IMR-90 (cell line): Measurements from ENCODE around the gene GDPD5. TPM values are rescaled to one million over a fixed set of nuclear protein-coding genes. Genes with fewer than 3 reads are reported as not detected.

Source experiments
- ATAC-seq: fragments of 200-7000 bp; cut with Tn5 transposase; 2 replicates; pipeline ENCODE4 v1.9.1; 2020; ENCODE audit warnings: low read depth, mild to moderate bottlenecking, moderate library complexity
- BruUV-seq: library from RNA; stranded (reverse); fragments of 400-500 nt; replicated peaks from 2 replicates; lab custom pipeline; 2021; lab: Mats Ljungman, UMichigan
- CTCF ChIA-PET: fragments of 300-600 bp; formaldehyde crosslinking; extraction: SDS; loops from one replicate; lab custom pipeline; 2021; ENCODE audit warnings: antibody characterized with exemption; lab: Yijun Ruan, JAX
- POLR2A ChIA-PET: fragments of 300-600 bp; sonication (Branson Sonifier 250); formaldehyde crosslinking; loops from one replicate; lab custom pipeline; 2022; ENCODE audit warnings: antibody characterized with exemption; ENCODE audit not compliant: unreplicated experiment; lab: Charles Lee
- DNase-seq: peaks from one replicate; pipeline ENCODE4 v3.0.0; 2013
- H2AFZ ChIP-seq: replicated peaks from 2 replicates; pipeline ENCODE3; 2013; ENCODE audit warnings: low read length, mild to moderate bottlenecking; ENCODE audit not compliant: poor library complexity
- H2AK5ac ChIP-seq: 2 replicates; pipeline ENCODE4 v1.6.1; 2013; ENCODE audit warnings: low read depth, low read length, inconsistent platforms
- H2AK9ac ChIP-seq: replicated peaks from 2 replicates; pipeline ENCODE3; 2013; ENCODE audit warnings: mild to moderate bottlenecking, low read depth, low read length, moderate library complexity; ENCODE audit not compliant: poor library complexity
- H2BK120ac ChIP-seq: 2 replicates; pipeline ENCODE4 v1.6.1; 2013; ENCODE audit warnings: low read depth, low read length, inconsistent platforms
- H2BK15ac ChIP-seq: 3 replicates; pipeline ENCODE4 v1.6.1; 2013; ENCODE audit warnings: low read depth, low read length, inconsistent platforms
- H2BK20ac ChIP-seq: 2 replicates; pipeline ENCODE4 v1.6.1; 2013; ENCODE audit warnings: low read depth, mild to moderate bottlenecking, inconsistent platforms, low read length, moderate library complexity
- H2BK5ac ChIP-seq: 2 replicates; pipeline ENCODE4 v1.6.1; 2013; ENCODE audit warnings: mild to moderate bottlenecking, low read depth, low read length, inconsistent platforms; ENCODE audit not compliant: poor library complexity, severe bottlenecking
- H3K14ac ChIP-seq: replicated peaks from 2 replicates; pipeline ENCODE4 v1.6.1; 2013; ENCODE audit warnings: low read depth, low read length, inconsistent platforms
- H3K18ac ChIP-seq: 2 replicates; pipeline ENCODE4 v1.6.1; 2013; ENCODE audit warnings: low read depth, low read length, control low read depth
- H3K23ac ChIP-seq: 2 replicates; pipeline ENCODE4 v1.6.1; 2013; ENCODE audit warnings: low read depth, low read length, inconsistent platforms
- H3K27ac ChIP-seq: 2 replicates; pipeline ENCODE4 v1.5.1; 2013; ENCODE audit warnings: mild to moderate bottlenecking, control low read depth, low read length; ENCODE audit not compliant: insufficient read depth
- H3K27me3 ChIP-seq: 2 replicates; pipeline ENCODE4 v1.6.1; 2013; ENCODE audit warnings: low read length; ENCODE audit not compliant: control insufficient read depth, insufficient read depth
- H3K36me3 ChIP-seq: 2 replicates; pipeline ENCODE4 v1.6.1; 2013; ENCODE audit warnings: low read length, mixed read lengths; ENCODE audit not compliant: control insufficient read depth, insufficient read depth
- H3K4ac ChIP-seq: 2 replicates; pipeline ENCODE4 v1.6.1; 2013; ENCODE audit warnings: low read depth, low read length, inconsistent platforms
- H3K4me1 ChIP-seq: 2 replicates; pipeline ENCODE4 v1.6.1; 2013; ENCODE audit warnings: low read length, mixed read lengths; ENCODE audit not compliant: control insufficient read depth, insufficient read depth
- H3K4me2 ChIP-seq: 2 replicates; pipeline ENCODE4 v1.6.1; 2013; ENCODE audit warnings: low read depth, mild to moderate bottlenecking, control low read depth, low read length, moderate library complexity
- H3K4me3 ChIP-seq: 2 replicates; pipeline ENCODE4 v1.5.1; 2013; ENCODE audit warnings: low read depth, mild to moderate bottlenecking, control low read depth, low read length, moderate library complexity; ENCODE audit not compliant: insufficient read depth
- H3K56ac ChIP-seq: 2 replicates; pipeline ENCODE4 v1.6.1; 2013; ENCODE audit warnings: low read length, inconsistent platforms; ENCODE audit not compliant: insufficient read depth; ENCODE audit errors: extremely low read depth
- H3K79me1 ChIP-seq, 2 experiments: 2 replicates each; pipeline ENCODE4 v1.6.1; 2013; ENCODE audit warnings: low read length in 2 of 2, inconsistent platforms in 1 of 2, low read depth in 1 of 2
- H3K9ac ChIP-seq: 2 replicates; pipeline ENCODE4 v1.6.1; 2013; ENCODE audit warnings: low read depth, low read length, control low read depth
- H3K9me1 ChIP-seq: 2 replicates; pipeline ENCODE4 v1.6.1; 2013; ENCODE audit warnings: low read length, inconsistent platforms; ENCODE audit not compliant: insufficient read depth
- H3K9me3 ChIP-seq: 2 replicates; pipeline ENCODE4 v1.6.1; 2013; ENCODE audit warnings: low read length; ENCODE audit not compliant: control insufficient read depth, insufficient read depth
- H4K20me1 ChIP-seq: 2 replicates; pipeline ENCODE4 v1.6.1; 2013; ENCODE audit warnings: low read length, inconsistent platforms; ENCODE audit not compliant: insufficient read depth
- H4K5ac ChIP-seq: 2 replicates; pipeline ENCODE4 v1.6.1; 2013; ENCODE audit warnings: mild to moderate bottlenecking, low read depth, low read length, control low read depth
- H4K8ac ChIP-seq, 2 experiments: 2 replicates each; pipeline ENCODE4 v1.6.1; 2013; ENCODE audit warnings: low read depth in 2 of 2, low read length in 2 of 2, control low read depth in 1 of 2, inconsistent platforms in 1 of 2
- H4K91ac ChIP-seq: 2 replicates; pipeline ENCODE4 v1.6.1; 2013; ENCODE audit warnings: low read depth, low read length, inconsistent platforms; ENCODE audit not compliant: insufficient read depth
- BHLHE40 ChIP-seq: fragments of 150-350 bp; IDR thresholded peaks from 2 replicates; pipeline ENCODE4 v1.6.1; 2016; ENCODE audit warnings: mild to moderate bottlenecking, low read depth, low read length
- CEBPB ChIP-seq: IDR thresholded peaks from 2 replicates; pipeline ENCODE4 v1.6.1; 2012; ENCODE audit warnings: low read depth, low read length, improper control_type of control experiment
- CHD1 ChIP-seq: IDR thresholded peaks from 2 replicates; pipeline ENCODE4 v1.6.1; 2012; ENCODE audit warnings: low read depth, low read length, improper control_type of control experiment
- FOS ChIP-seq: fragments of 150-350 bp; IDR thresholded peaks from 2 replicates; pipeline ENCODE4 v1.6.1; 2016; ENCODE audit warnings: low read depth, low read length
- MAFK ChIP-seq: IDR thresholded peaks from 2 replicates; pipeline ENCODE4 v1.6.1; 2012; ENCODE audit warnings: low read depth, low read length, improper control_type of control experiment
- MAZ ChIP-seq: IDR thresholded peaks from 2 replicates; pipeline ENCODE4 v1.6.1; 2012; ENCODE audit warnings: low read depth, mild to moderate bottlenecking, low read length, improper control_type of control experiment, moderate library complexity, borderline replicate concordance
- NFE2L2 ChIP-seq: fragments of 150-350 bp; IDR thresholded peaks from 2 replicates; pipeline ENCODE4 v1.6.1; 2016; ENCODE audit warnings: low read depth, mild to moderate bottlenecking, low read length
- POLR2A ChIP-seq: IDR thresholded peaks from 2 replicates; pipeline ENCODE4 v1.6.1; 2012; ENCODE audit warnings: mild to moderate bottlenecking, low read depth, low read length
- RAD21 ChIP-seq: IDR thresholded peaks from 2 replicates; pipeline ENCODE4 v1.6.1; 2012; ENCODE audit warnings: low read length, improper control_type of control experiment
- RCOR1 ChIP-seq: IDR thresholded peaks from 2 replicates; pipeline ENCODE4 v1.6.1; 2012; ENCODE audit warnings: mild to moderate bottlenecking, low read length, improper control_type of control experiment; ENCODE audit not compliant: insufficient replicate concordance
- SMC3 ChIP-seq: fragments of 150-350 bp; IDR thresholded peaks from 2 replicates; pipeline ENCODE4 v1.6.1; 2016; ENCODE audit warnings: low read depth, mild to moderate bottlenecking, antibody characterized with exemption, low read length, moderate library complexity
- WGBS, 2 experiments: methylation state at CpG; one replicate each; pipeline versions ENCODE4 v1.1.5 to v1.1.7; 2013; ENCODE audit warnings: missing lambda C conversion rate in 2 of 2; ENCODE audit not compliant: insufficient read length in 1 of 2; ENCODE audit errors: extremely low coverage in 2 of 2; 5-methylcytosine and 5-hydroxymethylcytosine counted together
- dilution Hi-C: fragments of 300-500 bp; cut with HindIII; formaldehyde crosslinking; loops from one replicate; pipeline ENCODE4 v1.14.3; 2018; ENCODE audit warnings: low sequenced_read_pairs; ENCODE audit not compliant: unreplicated experiment
- in situ Hi-C: fragments of 300-500 bp; cut with MboI; formaldehyde crosslinking; loops from 3 replicates; pipeline ENCODE4 v1.14.3; 2019; ENCODE audit warnings: low sequenced_read_pairs, inconsistent platforms, mixed read lengths
- intact Hi-C: fragments of 100-400 bp; cut with micrococcal nuclease; formaldehyde crosslinking; loops from 2 replicates; pipeline ENCODE4 v1.10.0; 2022
- polyA plus RNA-seq, 3 experiments: library from polyadenylated mRNA; depleted of rRNA; stranded (reverse); fragments of >200 nt; gene quantifications; 2 replicates each; pipeline ENCODE4 v1.2.3, GENCODE V29; 2012; ENCODE audit warnings: low replicate concordance in 1 of 3
- total RNA-seq: library from RNA; depleted of rRNA; stranded (reverse); fragments of >200 nt; gene quantifications from 2 replicates; pipeline ENCODE4 v1.2.3, GENCODE V29; 2012
- TF ChIP-seq, protein P1 (sequence below): fragments of 150-350 bp; IDR thresholded peaks from 2 replicates; pipeline ENCODE4 v1.6.1; 2016; ENCODE audit warnings: low read depth, mild to moderate bottlenecking, low read length, moderate library complexity, borderline replicate concordance
- TF ChIP-seq, protein P2 (sequence below): conservative IDR thresholded peaks from 2 replicates; pipeline ENCODE4 v1.5.1; 2012; ENCODE audit warnings: mild to moderate bottlenecking, low read depth, low read length, improper control_type of control experiment
- TF ChIP-seq, protein P3 (sequence below): fragments of 150-350 bp; IDR thresholded peaks from 2 replicates; pipeline ENCODE4 v1.6.1; 2017; ENCODE audit warnings: mild to moderate bottlenecking, antibody characterized with exemption, low read length, low read depth

GDPD5 gene
- total and polyA plus RNA-seq, 2 of the 4 experiments (the other 2 are of a cell fraction), result 2.0 to 7.9 TPM

DNA sequence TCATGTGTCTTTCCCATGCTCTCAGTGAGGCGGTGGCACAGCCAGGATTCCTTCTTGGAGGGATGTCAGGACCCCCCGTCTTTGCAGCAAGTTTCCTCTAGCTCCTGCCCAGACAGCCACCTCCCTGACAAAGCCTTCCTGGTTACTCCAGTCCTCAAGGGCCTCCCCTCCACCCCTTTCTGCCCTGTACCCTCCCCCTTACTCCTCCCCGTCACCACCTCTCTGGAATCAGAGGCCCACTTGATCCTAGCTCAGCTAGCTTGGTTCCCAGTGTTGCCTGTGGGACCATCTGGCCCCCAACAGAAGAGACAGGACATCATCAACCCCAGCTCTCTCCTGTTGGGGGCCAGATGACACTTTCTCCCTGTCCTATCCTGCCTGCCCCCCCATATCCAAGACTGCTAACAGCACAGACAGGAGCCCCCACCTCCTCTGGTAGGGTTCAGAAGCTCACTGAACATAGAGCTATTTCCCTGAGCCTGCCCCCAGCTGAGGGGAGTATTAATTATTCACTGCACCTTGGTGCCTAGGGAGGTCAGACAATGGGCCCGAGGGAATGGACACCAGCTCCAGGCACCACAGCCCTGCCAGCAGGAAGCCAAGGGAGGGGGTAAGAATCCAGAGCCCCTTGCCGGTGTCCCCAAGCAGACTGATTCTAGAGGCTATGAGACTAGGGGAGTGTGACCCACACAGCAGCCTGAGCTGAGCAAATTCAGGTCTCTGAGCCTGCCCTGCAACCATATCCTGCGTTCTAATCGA lies 3.3 kb downstream of the GDPD5 start:
- H3K4ac ChIP-seq, result no peak overlapping the region
- H2AK5ac ChIP-seq, result no peak overlapping the region
- peaks cover 3% of the 10 kb centered on the region; the same call in 1 of the 2 replicates for H4K20me1 ChIP-seq
- CTCF ChIA-PET, result interaction anchor here (1.0 kb wide), 1 partner anchor 77 kb away, joined by 3 read pairs; no protein-coding TSS in a partner anchor
- ATAC-seq (no peak), DNase-seq (no peak)
- 91% methylated on average over 4 of the region's 7 CpGs; no CpG with 5 or more reads in 1 of the 2 experiments for WGBS, 2 experiments
- H3K79me1 ChIP-seq, result peaks cover 0 to 4% of the 10 kb centered on the region in 2 experiments; a peak in 3 of 4 replicates
- H2AFZ ChIP-seq, result peak overlapping the region; percentile 19
- H3K56ac ChIP-seq, result no peak overlapping the region
- POLR2A ChIA-PET, result no interaction called here
- H4K8ac ChIP-seq, result no peak overlapping the region
- no peak overlapping the region for H4K5ac ChIP-seq
- no peak overlapping the region for H2BK15ac ChIP-seq
- peaks cover 5% of the 10 kb centered on the region; the same call in 1 of the 2 replicates for H3K27me3 ChIP-seq
- intact Hi-C loops (no loop called here), dilution Hi-C loops (no loop called here), in situ Hi-C loops (no loop called here)
- H3K4me2 ChIP-seq, result no peak overlapping the region
- no peak overlapping the region for H3K23ac ChIP-seq
- H2BK5ac ChIP-seq, result no peak overlapping the region
- H3K9me3 ChIP-seq, result no peaks in the 10 kb centered on the region
- H3K4me3 ChIP-seq, result no peak overlapping the region
- 0 out of 2 replicates have a peak, but pooled peaks cover 4% of the 10 kb centered on the region for H3K9me1 ChIP-seq
- H3K4me1 ChIP-seq, result no peaks in the 10 kb centered on the region; the same call in 1 of the 2 replicates
- H2BK120ac ChIP-seq, result no peak overlapping the region
- no peak overlapping the region for H2AK9ac ChIP-seq
- H3K9ac ChIP-seq, result no peak overlapping the region
- no peak overlapping the region for H4K91ac ChIP-seq
- no peak overlapping the region for H3K27ac ChIP-seq
- no TSS peak for BruUV-seq
- H3K18ac ChIP-seq, result no peak overlapping the region
- no peak overlapping the region for H3K14ac ChIP-seq
- TF ChIP-seq BHLHE40 (no peak), FOS (no peak), MAFK (no peak), RAD21 (no peak), CHD1 (no peak), MAZ (no peak), CEBPB (no peak), RCOR1 (no peak), SMC3 (no peak), NFE2L2 (no peak), POLR2A (no peak)
- TF ChIP-seq, protein P1, sequence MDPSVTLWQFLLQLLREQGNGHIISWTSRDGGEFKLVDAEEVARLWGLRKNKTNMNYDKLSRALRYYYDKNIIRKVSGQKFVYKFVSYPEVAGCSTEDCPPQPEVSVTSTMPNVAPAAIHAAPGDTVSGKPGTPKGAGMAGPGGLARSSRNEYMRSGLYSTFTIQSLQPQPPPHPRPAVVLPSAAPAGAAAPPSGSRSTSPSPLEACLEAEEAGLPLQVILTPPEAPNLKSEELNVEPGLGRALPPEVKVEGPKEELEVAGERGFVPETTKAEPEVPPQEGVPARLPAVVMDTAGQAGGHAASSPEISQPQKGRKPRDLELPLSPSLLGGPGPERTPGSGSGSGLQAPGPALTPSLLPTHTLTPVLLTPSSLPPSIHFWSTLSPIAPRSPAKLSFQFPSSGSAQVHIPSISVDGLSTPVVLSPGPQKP, result no peak
- TF ChIP-seq, protein P2, sequence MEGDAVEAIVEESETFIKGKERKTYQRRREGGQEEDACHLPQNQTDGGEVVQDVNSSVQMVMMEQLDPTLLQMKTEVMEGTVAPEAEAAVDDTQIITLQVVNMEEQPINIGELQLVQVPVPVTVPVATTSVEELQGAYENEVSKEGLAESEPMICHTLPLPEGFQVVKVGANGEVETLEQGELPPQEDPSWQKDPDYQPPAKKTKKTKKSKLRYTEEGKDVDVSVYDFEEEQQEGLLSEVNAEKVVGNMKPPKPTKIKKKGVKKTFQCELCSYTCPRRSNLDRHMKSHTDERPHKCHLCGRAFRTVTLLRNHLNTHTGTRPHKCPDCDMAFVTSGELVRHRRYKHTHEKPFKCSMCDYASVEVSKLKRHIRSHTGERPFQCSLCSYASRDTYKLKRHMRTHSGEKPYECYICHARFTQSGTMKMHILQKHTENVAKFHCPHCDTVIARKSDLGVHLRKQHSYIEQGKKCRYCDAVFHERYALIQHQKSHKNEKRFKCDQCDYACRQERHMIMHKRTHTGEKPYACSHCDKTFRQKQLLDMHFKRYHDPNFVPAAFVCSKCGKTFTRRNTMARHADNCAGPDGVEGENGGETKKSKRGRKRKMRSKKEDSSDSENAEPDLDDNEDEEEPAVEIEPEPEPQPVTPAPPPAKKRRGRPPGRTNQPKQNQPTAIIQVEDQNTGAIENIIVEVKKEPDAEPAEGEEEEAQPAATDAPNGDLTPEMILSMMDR, result no peak
- TF ChIP-seq, protein P3, sequence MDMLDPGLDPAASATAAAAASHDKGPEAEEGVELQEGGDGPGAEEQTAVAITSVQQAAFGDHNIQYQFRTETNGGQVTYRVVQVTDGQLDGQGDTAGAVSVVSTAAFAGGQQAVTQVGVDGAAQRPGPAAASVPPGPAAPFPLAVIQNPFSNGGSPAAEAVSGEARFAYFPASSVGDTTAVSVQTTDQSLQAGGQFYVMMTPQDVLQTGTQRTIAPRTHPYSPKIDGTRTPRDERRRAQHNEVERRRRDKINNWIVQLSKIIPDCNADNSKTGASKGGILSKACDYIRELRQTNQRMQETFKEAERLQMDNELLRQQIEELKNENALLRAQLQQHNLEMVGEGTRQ, result no peak
- H3K36me3 ChIP-seq, result no peaks in the 10 kb centered on the region
- H2BK20ac ChIP-seq, result no peak overlapping the region
